GM23338 (cell line): ENCODE results near the gene IL36RN. TPM values are rescaled to one million over a fixed set of nuclear protein-coding genes. Genes with fewer than 3 reads are reported as not detected.

ENCODE experiments used
- ATAC-seq: fragments of 200-7000 bp; cut with Tn5 transposase; 3 replicates; pipeline ENCODE4 v1.9.1; 2020
- DNase-seq: peaks from one replicate; pipeline ENCODE4 v3.0.0-alpha.2; 2015; ENCODE audit warnings: low spot score
- H2AFZ ChIP-seq: fragments of 200-600 bp; sonication (generic); 2 replicates; pipeline ENCODE4 v1.8.0; 2016; ENCODE audit warnings: antibody characterized with exemption, mild to moderate bottlenecking, moderate library complexity
- H3F3A ChIP-seq: fragments of 200-600 bp; sonication (generic); replicated peaks from 2 replicates; pipeline ENCODE4 v1.8.0; 2017; ENCODE audit warnings: antibody characterized with exemption, mixed run types, low read depth
- H3K27ac ChIP-seq: fragments of 200-600 bp; sonication (generic); 2 replicates; pipeline ENCODE4 v1.6.1; 2016; ENCODE audit warnings: low read depth
- H3K27me3 ChIP-seq: fragments of 200-600 bp; sonication (generic); 2 replicates; pipeline ENCODE4 v1.8.0; 2016; ENCODE audit warnings: mild to moderate bottlenecking, mixed run types, moderate library complexity; ENCODE audit not compliant: insufficient read depth
- H3K36me3 ChIP-seq: fragments of 200-600 bp; sonication (generic); 2 replicates; pipeline ENCODE4 v1.8.0; 2016; ENCODE audit warnings: mild to moderate bottlenecking; ENCODE audit not compliant: insufficient read depth
- H3K4me1 ChIP-seq: fragments of 200-600 bp; sonication (generic); 2 replicates; pipeline ENCODE4 v1.8.0; 2016; ENCODE audit warnings: mild to moderate bottlenecking, moderate library complexity; ENCODE audit not compliant: insufficient read depth
- H3K4me2 ChIP-seq: fragments of 200-600 bp; sonication (generic); 2 replicates; pipeline ENCODE4 v1.7.1; 2017; ENCODE audit warnings: mixed run types
- H3K4me3 ChIP-seq: fragments of 200-600 bp; sonication (generic); 2 replicates; pipeline ENCODE4 v1.6.1; 2016; ENCODE audit warnings: mixed run types
- H3K79me2 ChIP-seq: fragments of 200-600 bp; sonication (generic); replicated peaks from 2 replicates; pipeline ENCODE4 v1.8.0; 2017; ENCODE audit warnings: mild to moderate bottlenecking; ENCODE audit not compliant: insufficient read depth
- H3K9me2 ChIP-seq: fragments of 200-600 bp; sonication (generic); 2 replicates; pipeline ENCODE4 v1.8.0; 2017; ENCODE audit not compliant: insufficient read depth
- H4K20me1 ChIP-seq: fragments of 200-600 bp; sonication (generic); replicated peaks from 2 replicates; pipeline ENCODE4 v1.8.0; 2017; ENCODE audit warnings: mild to moderate bottlenecking; ENCODE audit not compliant: insufficient read depth
- H3K27ac Mint-ChIP-seq: 2 replicates; pipeline ENCODE4 v1.8.0; 2020; ENCODE audit warnings: inconsistent platforms, mild to moderate bottlenecking, moderate library complexity, mixed read lengths
- H3K27me3 Mint-ChIP-seq: 3 replicates; pipeline ENCODE4 v1.8.0; 2022; ENCODE audit warnings: low read depth, mild to moderate bottlenecking, moderate library complexity, mixed read lengths, inconsistent platforms; ENCODE audit not compliant: insufficient read depth, poor library complexity
- H3K36me3 Mint-ChIP-seq: 3 replicates; pipeline ENCODE4 v1.8.0; 2021; ENCODE audit warnings: low read depth, mild to moderate bottlenecking, inconsistent platforms, moderate library complexity, mixed read lengths
- H3K4me1 Mint-ChIP-seq: 3 replicates; pipeline ENCODE4 v1.8.0; 2020; ENCODE audit warnings: mild to moderate bottlenecking, inconsistent platforms, mixed read lengths
- H3K4me3 Mint-ChIP-seq: 3 replicates; pipeline ENCODE4 v1.8.0; 2021; ENCODE audit warnings: moderate library complexity, mild to moderate bottlenecking, inconsistent platforms, mixed read lengths
- H3K9me3 Mint-ChIP-seq: 3 replicates; pipeline ENCODE4 v1.8.0; 2020; ENCODE audit warnings: moderate library complexity, mild to moderate bottlenecking, inconsistent platforms, mixed read lengths
- CREB1 ChIP-seq: fragments of 250-450 bp; sonication (Bioruptor Pico); IDR thresholded peaks from 2 replicates; pipeline ENCODE4 v1.5.0; 2020; ENCODE audit warnings: low read depth, mild to moderate bottlenecking, moderate library complexity
- ETS1 ChIP-seq: IDR thresholded peaks from 2 replicates; pipeline ENCODE4 v1.6.1; 2016; ENCODE audit warnings: antibody characterized with exemption
- EZH2 ChIP-seq: fragments of 200-600 bp; sonication (generic); IDR thresholded peaks from one replicate; pipeline ENCODE4 v1.8.0; 2017; ENCODE audit warnings: antibody characterized with exemption, mild to moderate bottlenecking, low read depth; ENCODE audit not compliant: unreplicated experiment
- EZH2phosphoT487 ChIP-seq: fragments of 200-600 bp; sonication (generic); IDR thresholded peaks from one replicate; pipeline ENCODE4 v1.8.1; 2018; ENCODE audit warnings: antibody characterized with exemption; ENCODE audit not compliant: unreplicated experiment
- JUNB ChIP-seq: IDR thresholded peaks from one replicate; pipeline ENCODE4 v1.6.1; 2016; ENCODE audit warnings: antibody characterized with exemption; ENCODE audit not compliant: unreplicated experiment
- NANOG ChIP-seq: IDR thresholded peaks from 2 replicates; pipeline ENCODE4 v1.6.1; 2016; ENCODE audit warnings: antibody characterized with exemption, borderline replicate concordance
- POLR2AphosphoS5 ChIP-seq: IDR thresholded peaks from 2 replicates; pipeline ENCODE4 v1.6.1; 2016; ENCODE audit warnings: antibody characterized with exemption, low read depth
- REST ChIP-seq: IDR thresholded peaks from one replicate; pipeline ENCODE4 v1.6.1; 2018; ENCODE audit warnings: antibody characterized with exemption; ENCODE audit not compliant: unreplicated experiment
- STAT1 ChIP-seq: IDR thresholded peaks from one replicate; pipeline ENCODE4 v1.6.1; 2016; ENCODE audit warnings: antibody characterized with exemption; ENCODE audit not compliant: unreplicated experiment
- ZNF114 ChIP-seq: fragments of 250-450 bp; sonication (Bioruptor Pico); IDR thresholded peaks from 2 replicates; pipeline ENCODE4 v1.5.0; 2020; ENCODE audit warnings: mild to moderate bottlenecking, moderate library complexity
- ZNF331 ChIP-seq: fragments of 250-450 bp; sonication (Bioruptor Pico); IDR thresholded peaks from 2 replicates; pipeline ENCODE4 v1.5.0; 2020; ENCODE audit warnings: low read depth, mild to moderate bottlenecking, moderate library complexity
- ZNF462 ChIP-seq: fragments of 250-450 bp; sonication (Bioruptor Pico); IDR thresholded peaks from 2 replicates; pipeline ENCODE4 v1.5.0; 2020; ENCODE audit warnings: mild to moderate bottlenecking, moderate library complexity
- polyA plus RNA-seq: library from polyadenylated mRNA; unstranded; fragments of >200 nt; fragmentation: Nextera tagmentation; extraction: Ambion mirVana; gene quantifications from 2 replicates; pipeline ENCODE4 v1.2.1, GENCODE V29; 2016
- total RNA-seq: library from RNA; depleted of rRNA; stranded (reverse); fragments of >200 nt; shearing (Covaris generic); gene quantifications from 2 replicates; pipeline ENCODE4 v1.2.3, GENCODE V29; 2014
- TF ChIP-seq, protein P1 (sequence below), 2 experiments: fragments of 200-600 bp in 1 of 2; sonication (generic) in 1 of 2; conservative IDR thresholded peaks; 2 replicates each; pipeline versions ENCODE4 v1.5.1 to v1.6.1; 2016 to 2017; ENCODE audit warnings: antibody characterized with exemption in 2 of 2, low read depth in 2 of 2, mild to moderate bottlenecking in 2 of 2, moderate library complexity in 1 of 2

The IL36RN gene
- total and polyA plus RNA-seq, 2 experiments from 2014 or later, result not detected

GRCh38 chr2:113039158-113039557, 19.8 kb upstream of the IL36RN start:
- Histone ChIP-seq H3K4me2 (no peak overlapping the region), H3K79me2 (no peaks in the 10 kb centered on the region), H3K4me3 (no peak overlapping the region), H3K36me3 (no peaks in the 10 kb centered on the region), H3K27me3 (no peaks in the 10 kb centered on the region), H3K27ac (no peak overlapping the region), H3F3A (no peaks in the 10 kb centered on the region), H2AFZ (no peak overlapping the region), H3K9me2 (no peaks in the 10 kb centered on the region), H4K20me1 (no peaks in the 10 kb centered on the region), H3K4me1 (no peaks in the 10 kb centered on the region)
- ATAC-seq (no peak), DNase-seq (no peak)
- H3K4me3 Mint-ChIP-seq, result no peak overlapping the region
- H3K36me3 Mint-ChIP-seq, result no peaks in the 10 kb centered on the region; the same call in 2 of the 3 replicates
- H3K4me1 Mint-ChIP-seq, result peaks cover under 1% of the 10 kb centered on the region; the same call in 1 of the 3 replicates
- H3K9me3 Mint-ChIP-seq, result no peaks in the 10 kb centered on the region; the same call in 2 of the 3 replicates
- H3K27me3 Mint-ChIP-seq, result no peaks in the 10 kb centered on the region
- no peak overlapping the region for H3K27ac Mint-ChIP-seq
- TF ChIP-seq ETS1 (no peak), ZNF331 (CRISPR knock-in tag) (no peak), EZH2 (no peak), EZH2phosphoT487 (no peak), ZNF114 (no peak), NANOG (no peak), JUNB (no peak), STAT1 (no peak), CREB1 (CRISPR knock-in tag) (no peak), REST (no peak), POLR2AphosphoS5 (no peak), ZNF462 (CRISPR knock-in tag) (no peak)
- TF ChIP-seq, protein P1, sequence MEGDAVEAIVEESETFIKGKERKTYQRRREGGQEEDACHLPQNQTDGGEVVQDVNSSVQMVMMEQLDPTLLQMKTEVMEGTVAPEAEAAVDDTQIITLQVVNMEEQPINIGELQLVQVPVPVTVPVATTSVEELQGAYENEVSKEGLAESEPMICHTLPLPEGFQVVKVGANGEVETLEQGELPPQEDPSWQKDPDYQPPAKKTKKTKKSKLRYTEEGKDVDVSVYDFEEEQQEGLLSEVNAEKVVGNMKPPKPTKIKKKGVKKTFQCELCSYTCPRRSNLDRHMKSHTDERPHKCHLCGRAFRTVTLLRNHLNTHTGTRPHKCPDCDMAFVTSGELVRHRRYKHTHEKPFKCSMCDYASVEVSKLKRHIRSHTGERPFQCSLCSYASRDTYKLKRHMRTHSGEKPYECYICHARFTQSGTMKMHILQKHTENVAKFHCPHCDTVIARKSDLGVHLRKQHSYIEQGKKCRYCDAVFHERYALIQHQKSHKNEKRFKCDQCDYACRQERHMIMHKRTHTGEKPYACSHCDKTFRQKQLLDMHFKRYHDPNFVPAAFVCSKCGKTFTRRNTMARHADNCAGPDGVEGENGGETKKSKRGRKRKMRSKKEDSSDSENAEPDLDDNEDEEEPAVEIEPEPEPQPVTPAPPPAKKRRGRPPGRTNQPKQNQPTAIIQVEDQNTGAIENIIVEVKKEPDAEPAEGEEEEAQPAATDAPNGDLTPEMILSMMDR (conservative IDR thresholded peaks at IDR 0.05; ENCODE audit: low read depth in 2 of 2), result no peak
